ENCODE measurements around the gene ARMC3.

The ARMC3 gene

DNA sequence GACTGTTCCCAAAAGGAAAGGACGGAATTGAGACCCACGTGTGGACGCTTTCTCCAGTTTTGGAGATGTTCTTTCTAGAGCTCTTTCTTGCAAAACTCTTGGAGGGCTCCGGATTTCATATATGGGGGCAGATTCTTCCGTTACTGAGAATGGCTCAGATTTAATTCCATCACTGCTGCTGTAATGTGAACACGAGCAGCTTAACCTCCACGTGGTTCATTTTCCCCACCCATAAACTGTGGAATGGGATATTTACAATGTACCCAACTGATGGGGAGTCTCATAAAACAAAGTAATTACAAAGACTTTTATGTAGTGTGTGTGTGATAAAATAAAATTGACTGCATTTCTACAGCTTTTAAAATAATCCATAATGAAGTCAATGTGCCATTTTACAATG lies 152.4 kb downstream of the ARMC3 start:
- no peak overlapping the region for H3K4me3 ChIP-seq (ENCODE audit: low read depth, low read length)
- TF ChIP-seq CTCF (IDR thresholded peaks at IDR 0.05; ENCODE audit: low read depth, low read length, missing control alignments), result no peak
- DNase-seq (ENCODE audit: low read depth), result no peak

DNA sequence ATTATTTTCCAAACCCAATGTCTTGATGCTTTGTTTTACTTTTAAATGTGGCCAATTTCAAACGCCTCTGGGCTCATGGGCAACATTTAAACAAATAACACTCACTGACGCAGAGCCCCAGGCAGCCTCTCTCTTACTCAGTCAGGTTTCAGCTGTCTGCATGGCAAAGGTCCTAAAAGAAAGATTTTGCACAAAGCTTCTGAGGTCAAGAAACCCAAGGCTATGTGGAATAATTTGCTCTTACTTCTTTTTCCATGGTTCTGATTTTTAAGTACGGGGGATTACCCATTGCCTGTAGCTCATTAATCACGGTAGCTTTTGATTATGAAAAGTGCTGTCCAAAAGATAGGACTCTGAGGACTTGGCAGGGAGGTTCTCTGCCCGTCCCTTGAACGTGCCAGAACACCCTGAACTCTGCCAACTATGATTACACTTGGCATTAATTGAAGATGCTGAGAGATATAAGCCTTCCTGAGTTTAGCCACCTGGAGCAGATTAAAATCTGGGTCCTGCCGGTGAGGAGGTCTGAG lies 153.4 kb downstream of the ARMC3 start:
- DNase-seq (ENCODE audit: low read depth), result no peak
- no peak overlapping the region for H3K4me3 ChIP-seq (ENCODE audit: low read depth, low read length)
- no peak for TF ChIP-seq CTCF (IDR thresholded peaks at IDR 0.05; ENCODE audit: low read depth, low read length, missing control alignments)

DNA sequence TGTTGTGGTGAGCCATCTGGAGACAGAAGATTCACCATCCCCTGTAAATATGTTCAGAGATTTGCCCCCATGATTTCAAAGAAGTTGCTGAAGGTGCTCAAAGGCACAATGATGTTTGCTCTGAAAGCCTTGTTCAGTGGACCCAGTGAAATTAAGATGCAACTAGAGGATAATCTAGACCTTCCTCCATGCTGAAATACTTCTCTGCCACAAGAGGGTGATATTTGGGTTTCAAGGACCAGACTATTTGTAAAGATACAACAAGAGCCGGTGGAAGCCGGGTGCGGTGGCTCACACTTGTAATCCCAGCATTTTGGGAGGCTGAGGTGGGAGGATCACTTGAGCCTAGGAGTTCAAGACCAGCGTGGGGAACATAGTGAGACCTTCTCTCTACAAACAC lies 154.0 kb downstream of the ARMC3 start:
- peak; percentile 24 for TF ChIP-seq CTCF (IDR thresholded peaks at IDR 0.05; ENCODE audit: low read depth, low read length, missing control alignments)
- no peak overlapping the region for H3K4me3 ChIP-seq (ENCODE audit: low read depth, low read length)
- DNase-seq (ENCODE audit: low read depth), result no peak

Measured in GM12864 (cell line).